ENCODE measurements around the gene TSPAN5.
"Not testable (repeated sequence)": the region's sequence is repeated elsewhere in the genome, so short reads cannot be mapped to it uniquely, and the experiment has no call there.

TSPAN5 gene

DNA sequence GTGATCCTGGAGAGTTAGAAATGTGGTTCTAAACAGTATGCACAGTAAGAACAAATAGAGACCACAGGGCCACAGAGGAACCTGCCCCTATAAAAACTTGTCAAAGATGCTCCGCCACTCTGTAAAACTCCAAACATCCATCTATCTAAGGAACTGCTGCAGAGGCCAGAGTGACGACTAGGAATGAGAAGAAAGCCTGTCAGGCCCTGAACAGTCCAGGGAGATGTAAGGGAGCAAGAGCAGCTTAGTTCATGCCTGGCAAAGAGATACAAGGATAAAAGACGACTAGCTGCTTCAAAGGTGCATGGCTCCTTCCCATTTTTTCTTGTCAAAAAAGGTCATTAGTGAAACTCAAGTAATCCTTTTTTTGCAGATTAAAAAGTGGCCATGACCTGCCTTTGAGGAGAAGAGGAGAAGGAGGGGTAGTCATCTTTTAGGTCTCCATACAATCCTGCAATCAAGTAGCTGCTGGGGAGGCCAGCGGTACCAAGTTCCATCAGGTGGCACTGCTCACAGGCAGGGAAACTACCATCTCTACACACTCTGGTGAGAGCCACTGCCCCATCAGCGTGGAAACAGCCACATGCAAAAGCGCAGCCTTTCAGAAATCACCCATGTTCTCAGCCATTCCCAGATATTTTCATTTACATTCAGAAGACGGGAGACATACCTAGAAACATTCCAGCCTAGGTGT is 162.1 kb downstream of the TSPAN5 start:
- H3K27me3 ChIP-seq (ENCODE audit: control insufficient read depth in 1 of 2, insufficient read depth in 2 of 2, low read length in 2 of 2), result no peaks in the 10 kb centered on the region
- H3K4me3 ChIP-seq (ENCODE audit: low read depth in 1 of 2, low read length in 2 of 2), result no peak overlapping the region
- peaks cover 24% of the 10 kb centered on the region for H3K4me1 ChIP-seq (ENCODE audit: insufficient read depth, low read length)
- no peaks in the 10 kb centered on the region for H3K9me3 ChIP-seq (ENCODE audit: low read length)
- no peak overlapping the region for H3K9ac ChIP-seq (ENCODE audit: low read length)
- no peaks in the 10 kb centered on the region for H3K36me3 ChIP-seq (ENCODE audit: insufficient read depth, low read length)
- H3K27ac ChIP-seq (ENCODE audit: low read depth, low read length), result no peak overlapping the region

DNA sequence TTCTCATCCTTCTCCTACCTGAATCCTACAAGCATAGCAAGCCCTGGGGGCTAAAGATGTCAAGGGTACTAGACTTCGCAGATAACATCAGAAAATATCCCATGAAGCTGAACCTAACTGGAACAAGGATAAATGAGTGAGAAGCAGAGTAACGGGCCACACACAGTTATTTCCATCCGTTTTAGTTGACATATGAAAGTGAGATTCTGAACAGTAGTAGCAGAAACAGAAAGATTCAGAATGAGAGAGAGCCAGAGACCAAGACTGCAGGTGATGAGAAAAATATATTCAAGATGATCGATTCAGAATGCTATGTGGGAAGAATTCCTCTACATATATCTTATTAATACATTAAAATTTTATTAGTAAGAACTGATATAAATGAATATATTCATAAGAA is 165.1 kb downstream of the TSPAN5 start:
- H3K9ac ChIP-seq (ENCODE audit: low read length), result no peak overlapping the region
- H3K4me3 ChIP-seq (ENCODE audit: low read depth in 1 of 2, low read length in 2 of 2), result no peak overlapping the region
- no peak overlapping the region for H3K27ac ChIP-seq (ENCODE audit: low read depth, low read length)
- H3K9me3 ChIP-seq (ENCODE audit: low read length), result no peaks in the 10 kb centered on the region
- H3K27me3 ChIP-seq (ENCODE audit: control insufficient read depth in 1 of 2, insufficient read depth in 2 of 2, low read length in 2 of 2), result no peaks in the 10 kb centered on the region
- H3K4me1 ChIP-seq (ENCODE audit: insufficient read depth, low read length), result peaks cover 24% of the 10 kb centered on the region
- no peaks in the 10 kb centered on the region for H3K36me3 ChIP-seq (ENCODE audit: insufficient read depth, low read length)

DNA sequence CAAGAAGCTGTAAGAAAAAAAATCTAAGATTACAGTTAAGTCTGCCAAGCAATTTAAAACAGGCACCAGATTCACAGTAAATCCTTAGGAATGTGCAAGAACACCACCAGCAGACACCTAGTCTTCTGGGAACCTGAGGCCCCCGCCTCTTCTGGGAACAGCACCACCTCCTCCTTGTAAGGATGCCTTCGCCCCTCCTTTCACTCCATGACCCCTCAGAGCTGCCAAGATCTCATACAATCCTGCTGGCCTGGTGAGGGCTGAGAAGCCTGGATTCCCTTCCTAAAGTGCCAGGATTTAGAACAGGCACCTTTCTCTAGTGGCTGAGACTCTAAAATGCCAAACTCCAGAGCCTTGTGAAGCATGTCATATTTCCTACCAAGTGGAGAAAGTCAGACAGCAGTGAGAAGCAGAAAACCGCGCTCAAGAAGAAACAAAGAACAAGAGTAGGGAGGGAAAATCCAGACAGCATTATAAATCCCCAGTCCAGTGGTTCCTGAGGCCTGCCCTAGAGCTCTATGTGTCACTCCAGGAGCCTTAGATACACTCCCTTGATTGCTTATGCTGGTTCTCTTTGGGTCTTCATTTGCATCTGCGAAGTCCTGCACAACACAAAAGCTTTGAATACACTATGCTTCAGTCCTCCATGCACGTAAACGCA is 166.4 kb downstream of the TSPAN5 start:
- Histone ChIP-seq H3K27me3 (ENCODE audit: control insufficient read depth in 1 of 2, insufficient read depth in 2 of 2, low read length in 2 of 2) (no peaks in the 10 kb centered on the region), H3K4me1 (ENCODE audit: insufficient read depth, low read length) (peaks cover 24% of the 10 kb centered on the region), H3K9me3 (ENCODE audit: low read length) (no peaks in the 10 kb centered on the region), H3K36me3 (ENCODE audit: insufficient read depth, low read length) (no peaks in the 10 kb centered on the region), H3K27ac (ENCODE audit: low read depth, low read length) (peak overlapping the region; percentile 64), H3K4me3 (ENCODE audit: low read depth in 1 of 2, low read length in 2 of 2) (no peak overlapping the region), H3K9ac (ENCODE audit: low read length) (peak overlapping the region; percentile 3)

DNA sequence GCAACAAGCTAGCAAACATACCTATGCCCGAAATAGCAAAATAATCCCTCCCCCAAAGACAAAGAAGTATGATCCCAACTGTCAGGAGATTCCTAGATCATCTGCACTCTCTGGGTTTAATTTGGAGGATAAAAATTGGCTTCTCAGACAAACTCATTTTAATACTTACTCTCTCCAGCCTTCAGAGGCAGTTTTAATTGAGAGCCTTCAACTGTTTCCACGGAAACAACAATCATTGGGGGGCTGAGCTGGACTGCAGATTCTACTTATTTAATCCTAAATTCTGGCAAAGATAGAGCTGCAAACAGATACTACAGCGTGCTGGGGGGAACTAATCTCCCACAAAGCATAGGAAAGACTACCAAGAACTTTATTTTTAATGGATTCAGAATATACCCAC is 168.2 kb downstream of the TSPAN5 start:
- no peaks in the 10 kb centered on the region for H3K9me3 ChIP-seq (ENCODE audit: low read length)
- H3K4me1 ChIP-seq (ENCODE audit: insufficient read depth, low read length), result peaks cover 13% of the 10 kb centered on the region
- H3K36me3 ChIP-seq (ENCODE audit: insufficient read depth, low read length), result no peaks in the 10 kb centered on the region
- H3K9ac ChIP-seq (ENCODE audit: low read length), result no peak overlapping the region
- no peak overlapping the region for H3K27ac ChIP-seq (ENCODE audit: low read depth, low read length)
- H3K27me3 ChIP-seq (ENCODE audit: control insufficient read depth in 1 of 2, insufficient read depth in 2 of 2, low read length in 2 of 2), result no peaks in the 10 kb centered on the region
- H3K4me3 ChIP-seq (ENCODE audit: low read depth in 1 of 2, low read length in 2 of 2), result no peak overlapping the region

- no peaks in the 10 kb centered on the region for H3K4me1 ChIP-seq (ENCODE audit: insufficient read depth, low read length)
- H3K4me3 ChIP-seq (ENCODE audit: low read depth in 1 of 2, low read length in 2 of 2), result no peak overlapping the region
- no peak overlapping the region for H3K27ac ChIP-seq (ENCODE audit: low read depth, low read length)
- H3K9ac ChIP-seq (ENCODE audit: low read length), result no peak overlapping the region
- no peaks in the 10 kb centered on the region for H3K9me3 ChIP-seq (ENCODE audit: low read length)
- H3K36me3 ChIP-seq (ENCODE audit: insufficient read depth, low read length), result no peaks in the 10 kb centered on the region
- H3K27me3 ChIP-seq (ENCODE audit: control insufficient read depth in 1 of 2, insufficient read depth in 2 of 2, low read length in 2 of 2), result no peaks in the 10 kb centered on the region
Measured at GRCh38 chr4:98485816-98486345, 172.5 kb downstream of the TSPAN5 start.

GRCh38 chr4:98484031-98484430 is 174.4 kb downstream of the TSPAN5 start:
- H3K9ac ChIP-seq (ENCODE audit: low read length), result no peak overlapping the region
- no peaks in the 10 kb centered on the region for H3K36me3 ChIP-seq (ENCODE audit: insufficient read depth, low read length)
- no peaks in the 10 kb centered on the region for H3K27me3 ChIP-seq (ENCODE audit: control insufficient read depth in 1 of 2, insufficient read depth in 2 of 2, low read length in 2 of 2)
- no peak overlapping the region for H3K4me3 ChIP-seq (ENCODE audit: low read depth in 1 of 2, low read length in 2 of 2)
- no peaks in the 10 kb centered on the region for H3K4me1 ChIP-seq (ENCODE audit: insufficient read depth, low read length)
- H3K27ac ChIP-seq (ENCODE audit: low read depth, low read length), result no peak overlapping the region
- H3K9me3 ChIP-seq (ENCODE audit: low read length), result no peaks in the 10 kb centered on the region

- Histone ChIP-seq H3K9ac (ENCODE audit: low read length) (no peak overlapping the region), H3K36me3 (ENCODE audit: insufficient read depth, low read length) (no peaks in the 10 kb centered on the region), H3K9me3 (ENCODE audit: low read length) (no peaks in the 10 kb centered on the region), H3K27me3 (ENCODE audit: control insufficient read depth in 1 of 2, insufficient read depth in 2 of 2, low read length in 2 of 2) (no peaks in the 10 kb centered on the region), H3K4me3 (ENCODE audit: low read depth in 1 of 2, low read length in 2 of 2) (no peak overlapping the region), H3K27ac (ENCODE audit: low read depth, low read length) (no peak overlapping the region), H3K4me1 (ENCODE audit: insufficient read depth, low read length) (no peaks in the 10 kb centered on the region)
Measured at GRCh38 chr4:98482847-98483806, 175.3 kb downstream of the TSPAN5 start.

GRCh38 chr4:98482503-98482846 is 175.9 kb downstream of the TSPAN5 start:
- H3K27me3 ChIP-seq (ENCODE audit: control insufficient read depth in 1 of 2, insufficient read depth in 2 of 2, low read length in 2 of 2), result no peaks in the 10 kb centered on the region
- no peak overlapping the region for H3K27ac ChIP-seq (ENCODE audit: low read depth, low read length)
- H3K4me3 ChIP-seq (ENCODE audit: low read depth in 1 of 2, low read length in 2 of 2), result no peak overlapping the region
- H3K4me1 ChIP-seq (ENCODE audit: insufficient read depth, low read length), result no peaks in the 10 kb centered on the region
- H3K36me3 ChIP-seq (ENCODE audit: insufficient read depth, low read length), result no peaks in the 10 kb centered on the region
- no peak overlapping the region for H3K9ac ChIP-seq (ENCODE audit: low read length)
- H3K9me3 ChIP-seq (ENCODE audit: low read length), result no peaks in the 10 kb centered on the region

- H3K27me3 ChIP-seq (ENCODE audit: control insufficient read depth in 1 of 2, insufficient read depth in 2 of 2, low read length in 2 of 2), result no peaks in the 10 kb centered on the region
- no peaks in the 10 kb centered on the region for H3K4me1 ChIP-seq (ENCODE audit: insufficient read depth, low read length)
- no peak overlapping the region for H3K9ac ChIP-seq (ENCODE audit: low read length)
- no peak overlapping the region for H3K4me3 ChIP-seq (ENCODE audit: low read depth in 1 of 2, low read length in 2 of 2)
- no peaks in the 10 kb centered on the region for H3K36me3 ChIP-seq (ENCODE audit: insufficient read depth, low read length)
- H3K27ac ChIP-seq (ENCODE audit: low read depth, low read length), result no peak overlapping the region
- no peaks in the 10 kb centered on the region for H3K9me3 ChIP-seq (ENCODE audit: low read length)
Measured at GRCh38 chr4:98481167-98481566, 177.2 kb downstream of the TSPAN5 start.

- no peaks in the 10 kb centered on the region for H3K4me1 ChIP-seq (ENCODE audit: insufficient read depth, low read length)
- no peaks in the 10 kb centered on the region for H3K36me3 ChIP-seq (ENCODE audit: insufficient read depth, low read length)
- H3K27me3 ChIP-seq (ENCODE audit: control insufficient read depth in 1 of 2, insufficient read depth in 2 of 2, low read length in 2 of 2), result no peaks in the 10 kb centered on the region
- no peaks in the 10 kb centered on the region for H3K9me3 ChIP-seq (ENCODE audit: low read length)
- H3K27ac ChIP-seq (ENCODE audit: low read depth, low read length), result no peak overlapping the region
- H3K4me3 ChIP-seq (ENCODE audit: low read depth in 1 of 2, low read length in 2 of 2), result no peak overlapping the region
- no peak overlapping the region for H3K9ac ChIP-seq (ENCODE audit: low read length)
Measured at GRCh38 chr4:98480535-98480934, 177.9 kb downstream of the TSPAN5 start.

- H3K4me3 ChIP-seq (ENCODE audit: low read depth in 1 of 2, low read length in 2 of 2); H3K27ac ChIP-seq (ENCODE audit: low read depth, low read length); H3K4me1 ChIP-seq (ENCODE audit: insufficient read depth, low read length): not testable (repeated sequence)
Measured at GRCh38 chr4:98479590-98479989, 178.8 kb downstream of the TSPAN5 start.

More at GRCh38 chr4:98479590-98479989, 178.8 kb downstream of the TSPAN5 start:
- H3K36me3 ChIP-seq (ENCODE audit: insufficient read depth, low read length); H3K27me3 ChIP-seq (ENCODE audit: control insufficient read depth in 1 of 2, insufficient read depth in 2 of 2, low read length in 2 of 2); H3K9me3 ChIP-seq (ENCODE audit: low read length); H3K9ac ChIP-seq (ENCODE audit: low read length): not testable (repeated sequence)
